OCI-LY3 (cell line): Measurements from ENCODE around the gene VSX2.

Source experiments
- H2AFZ ChIP-seq: fragments of 200-600, 300-600 bp; shearing (Covaris generic); 2 replicates; pipeline ENCODE4 v1.6.0; 2014; ENCODE audit warnings: antibody characterized with exemption, low read depth, low read length
- H3K27ac ChIP-seq: fragments of 200-600, 300-600 bp; sonication (generic); 2 replicates; pipeline ENCODE4 v1.5.1; 2014; ENCODE audit warnings: mild to moderate bottlenecking, low read length, moderate library complexity, mixed read lengths
- H3K27me3 ChIP-seq: fragments of 200-600, 300-600 bp; sonication (generic); 2 replicates; pipeline ENCODE4 v1.6.1; 2014; ENCODE audit warnings: low read depth, low read length, mixed read lengths
- H3K36me3 ChIP-seq: fragments of 200-600, 300-600 bp; sonication (generic); replicated peaks from 2 replicates; pipeline ENCODE3; 2014; ENCODE audit warnings: low read depth, low read length, mixed read lengths
- H3K4me1 ChIP-seq: fragments of 300-600, 200-600 bp; sonication (generic); 2 replicates; pipeline ENCODE4 v1.6.1; 2014; ENCODE audit warnings: low read length, mixed read lengths
- H3K4me2 ChIP-seq: fragments of 200-600, 300-600 bp; sonication (generic); 2 replicates; pipeline ENCODE4 v1.6.1; 2014; ENCODE audit warnings: low read length, mixed read lengths
- H3K4me3 ChIP-seq: fragments of 300-600, 200-600 bp; sonication (generic); 2 replicates; pipeline ENCODE4 v1.5.1; 2014; ENCODE audit warnings: antibody characterized with exemption, mild to moderate bottlenecking, low read length, moderate library complexity
- H3K79me2 ChIP-seq: fragments of 300-600, 200-600 bp; shearing (Covaris generic); 2 replicates; pipeline ENCODE4 v1.6.1; 2014; ENCODE audit warnings: mild to moderate bottlenecking, low read length, mixed read lengths
- H3K9ac ChIP-seq: fragments of 300-600, 200-600 bp; shearing (Covaris generic); 2 replicates; pipeline ENCODE4 v1.6.0; 2014; ENCODE audit warnings: mild to moderate bottlenecking, low read length, moderate library complexity
- H3K9me3 ChIP-seq: fragments of 200-600, 300-600 bp; shearing (Covaris generic); 2 replicates; pipeline ENCODE4 v1.6.1; 2014; ENCODE audit warnings: low read length, mixed read lengths; ENCODE audit not compliant: insufficient read depth
- H4K20me1 ChIP-seq: fragments of 200-600, 300-600 bp; sonication (generic); 2 replicates; pipeline ENCODE4 v1.6.1; 2016; ENCODE audit warnings: low read length, mixed read lengths; ENCODE audit not compliant: insufficient read depth
- CTCF ChIP-seq: fragments of 200-600, 300-600 bp; sonication (generic); IDR thresholded peaks from 2 replicates; pipeline ENCODE4 v1.5.1; 2014; ENCODE audit warnings: antibody characterized with exemption, low read length, low read depth
- EZH2phosphoT487 ChIP-seq: fragments of 200-600 bp; shearing (Covaris generic); IDR thresholded peaks from 2 replicates; pipeline ENCODE4 v1.6.1; 2018; ENCODE audit warnings: antibody characterized with exemption, mixed run types, low read depth

The VSX2 gene

DNA sequence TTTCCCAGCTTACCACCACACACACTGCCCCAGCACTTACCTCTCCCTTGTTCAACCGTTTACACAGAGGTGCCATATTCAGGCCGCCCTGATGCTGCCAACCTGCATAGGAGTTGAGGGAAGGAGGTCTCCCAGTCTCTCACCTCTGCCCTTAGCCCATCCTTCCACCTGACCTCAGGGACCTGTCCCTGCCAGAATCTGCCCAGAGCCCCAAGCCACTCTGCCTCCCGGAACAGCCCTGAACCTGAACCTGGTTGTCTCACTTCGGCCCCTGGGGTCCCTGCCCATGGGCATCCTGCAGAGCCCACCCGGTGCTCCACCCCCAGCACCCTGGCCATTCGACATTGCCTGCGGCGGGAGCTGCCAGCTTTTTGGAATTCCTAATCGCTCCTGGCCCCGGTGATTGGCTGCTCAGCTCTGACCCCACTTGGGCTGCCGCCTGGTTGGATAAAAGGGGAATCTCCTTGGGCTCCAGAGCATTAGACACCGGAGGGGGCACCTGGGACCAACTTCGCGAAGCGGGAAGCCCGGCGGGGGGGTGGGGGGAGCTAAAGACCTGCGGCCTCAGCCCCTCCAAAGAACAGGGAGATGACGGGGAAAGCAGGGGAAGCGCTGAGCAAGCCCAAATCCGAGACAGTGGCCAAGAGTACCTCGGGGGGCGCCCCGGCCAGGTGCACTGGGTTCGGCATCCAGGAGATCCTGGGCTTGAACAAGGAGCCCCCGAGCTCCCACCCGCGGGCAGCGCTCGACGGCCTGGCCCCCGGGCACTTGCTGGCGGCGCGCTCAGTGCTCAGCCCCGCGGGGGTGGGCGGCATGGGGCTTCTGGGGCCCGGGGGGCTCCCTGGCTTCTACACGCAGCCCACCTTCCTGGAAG is at the start of gene VSX2:
Gene VSX2 (plus strand): TSS at position 476 of the 874 bp plus-strand sequence. CDS start 113 bp downstream, at position 589.
- Histone ChIP-seq H2AFZ (no peak within 1 kb of the TSS), H3K79me2 (no peaks in the 10 kb centered on the region), H3K36me3 (no peaks in the 10 kb centered on the region), H3K27me3 (peaks cover 27% of the 10 kb centered on the region), H3K9ac (no peak within 1 kb of the TSS), H4K20me1 (no peaks in the 10 kb centered on the region), H3K4me2 (no peak within 1 kb of the TSS), H3K27ac (no peak within 1 kb of the TSS), H3K9me3 (no peaks in the 10 kb centered on the region), H3K4me3 (no peak within 1 kb of the TSS), H3K4me1 (no peaks in the 10 kb centered on the region)
- TF ChIP-seq EZH2phosphoT487 (no peak), CTCF (no peak)

GRCh38 chr14:74190927-74191575 is 48.2 kb upstream of the VSX2 start:
- Histone ChIP-seq H3K4me3 (no peak overlapping the region), H3K9ac (no peak overlapping the region), H3K27me3 (no peaks in the 10 kb centered on the region), H3K4me2 (no peak overlapping the region), H3K4me1 (no peaks in the 10 kb centered on the region), H2AFZ (no peak overlapping the region), H3K36me3 (no peaks in the 10 kb centered on the region), H4K20me1 (no peaks in the 10 kb centered on the region), H3K79me2 (no peaks in the 10 kb centered on the region), H3K9me3 (no peaks in the 10 kb centered on the region), H3K27ac (no peak overlapping the region)
- TF ChIP-seq EZH2phosphoT487 (no peak), CTCF (no peak)

DNA sequence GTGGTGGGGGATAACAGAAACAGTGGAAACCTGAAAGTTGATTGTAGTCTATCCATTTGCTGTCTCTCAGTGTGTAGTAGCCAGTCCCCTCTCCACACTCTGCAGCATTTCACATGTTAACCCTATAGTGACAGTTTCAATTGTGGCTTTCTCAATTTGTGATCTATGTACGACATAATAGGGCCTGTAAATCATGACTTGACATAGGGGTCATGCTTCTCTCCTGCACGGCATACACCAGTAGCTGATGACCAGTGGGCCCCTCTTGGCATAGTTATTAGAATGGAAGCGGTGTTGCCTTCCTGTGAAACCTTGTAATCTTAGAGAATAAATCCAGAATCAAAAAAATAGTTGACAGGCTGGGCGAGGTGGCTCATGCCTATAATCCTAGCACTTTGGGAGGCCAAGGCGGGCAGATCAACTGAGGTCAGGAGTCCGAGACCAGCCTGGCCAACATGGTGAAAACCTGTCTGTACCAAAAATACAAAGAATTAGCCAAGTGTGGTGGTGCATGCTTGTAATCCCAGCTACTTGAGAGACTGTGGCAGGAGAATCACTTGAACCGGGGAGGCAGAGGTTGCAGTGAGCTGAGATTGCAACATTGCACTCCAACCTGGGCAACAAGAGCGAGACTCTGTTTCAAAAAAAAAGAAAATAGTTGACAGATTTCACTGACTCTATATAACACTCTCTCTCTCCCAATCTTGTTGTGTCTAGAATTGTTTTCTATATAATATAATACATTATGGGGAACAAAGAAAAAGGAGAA is 44.6 kb upstream of the VSX2 start:
- Histone ChIP-seq H3K27ac (no peak overlapping the region), H3K36me3 (no peaks in the 10 kb centered on the region), H3K79me2 (no peaks in the 10 kb centered on the region), H3K9me3 (no peaks in the 10 kb centered on the region), H2AFZ (no peak overlapping the region), H3K4me1 (no peaks in the 10 kb centered on the region), H3K4me2 (no peak overlapping the region), H3K9ac (no peak overlapping the region), H4K20me1 (no peaks in the 10 kb centered on the region; the same call in none of the 2 replicates), H3K27me3 (no peaks in the 10 kb centered on the region), H3K4me3 (no peak overlapping the region)
- TF ChIP-seq EZH2phosphoT487 (no peak), CTCF (no peak)

DNA sequence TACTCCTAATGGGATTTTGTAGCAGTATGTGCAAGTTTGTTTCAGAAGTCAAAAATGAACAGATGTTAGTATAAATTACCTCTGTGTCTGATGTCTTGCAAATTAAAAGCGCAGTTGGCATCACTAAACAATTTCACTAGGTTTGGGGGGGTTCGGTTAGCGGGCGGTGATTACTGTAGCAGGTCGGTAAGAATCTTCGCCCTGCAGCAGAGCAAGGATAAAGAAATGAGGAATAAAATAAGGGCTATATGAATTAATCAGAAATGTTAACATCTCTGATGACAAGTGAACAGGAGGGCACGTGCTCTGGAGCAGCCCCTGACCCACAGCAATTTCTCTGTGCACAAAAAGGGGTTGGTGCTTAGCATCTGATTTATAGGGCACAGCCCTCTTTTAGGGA is 43.6 kb upstream of the VSX2 start:
- Histone ChIP-seq H2AFZ (no peak overlapping the region), H3K4me2 (no peak overlapping the region), H3K36me3 (no peaks in the 10 kb centered on the region), H3K4me3 (no peak overlapping the region), H4K20me1 (no peaks in the 10 kb centered on the region; the same call in none of the 2 replicates), H3K27me3 (no peaks in the 10 kb centered on the region), H3K9ac (no peak overlapping the region), H3K79me2 (no peaks in the 10 kb centered on the region), H3K4me1 (no peaks in the 10 kb centered on the region), H3K27ac (no peak overlapping the region), H3K9me3 (no peaks in the 10 kb centered on the region)
- no peak for TF ChIP-seq EZH2phosphoT487
- no peak for TF ChIP-seq CTCF
